ENCODE measurements around the gene B3GALNT1.

- no peak for TF ChIP-seq POLR2A (IDR thresholded peaks at IDR 0.05; ENCODE audit: low read length)
- TF ChIP-seq KDM5A (IDR thresholded peaks at IDR 0.05) = no peak
- TF ChIP-seq MAZ (IDR thresholded peaks at IDR 0.05; ENCODE audit: borderline replicate concordance, low read depth, low read length) = no peak
- TF ChIP-seq, protein P1, sequence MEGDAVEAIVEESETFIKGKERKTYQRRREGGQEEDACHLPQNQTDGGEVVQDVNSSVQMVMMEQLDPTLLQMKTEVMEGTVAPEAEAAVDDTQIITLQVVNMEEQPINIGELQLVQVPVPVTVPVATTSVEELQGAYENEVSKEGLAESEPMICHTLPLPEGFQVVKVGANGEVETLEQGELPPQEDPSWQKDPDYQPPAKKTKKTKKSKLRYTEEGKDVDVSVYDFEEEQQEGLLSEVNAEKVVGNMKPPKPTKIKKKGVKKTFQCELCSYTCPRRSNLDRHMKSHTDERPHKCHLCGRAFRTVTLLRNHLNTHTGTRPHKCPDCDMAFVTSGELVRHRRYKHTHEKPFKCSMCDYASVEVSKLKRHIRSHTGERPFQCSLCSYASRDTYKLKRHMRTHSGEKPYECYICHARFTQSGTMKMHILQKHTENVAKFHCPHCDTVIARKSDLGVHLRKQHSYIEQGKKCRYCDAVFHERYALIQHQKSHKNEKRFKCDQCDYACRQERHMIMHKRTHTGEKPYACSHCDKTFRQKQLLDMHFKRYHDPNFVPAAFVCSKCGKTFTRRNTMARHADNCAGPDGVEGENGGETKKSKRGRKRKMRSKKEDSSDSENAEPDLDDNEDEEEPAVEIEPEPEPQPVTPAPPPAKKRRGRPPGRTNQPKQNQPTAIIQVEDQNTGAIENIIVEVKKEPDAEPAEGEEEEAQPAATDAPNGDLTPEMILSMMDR (IDR thresholded peaks at IDR 0.05) = no peak
- no peak for TF ChIP-seq HOXA7 (CRISPR knock-in tag; IDR thresholded peaks at IDR 0.05)
- no peak for TF ChIP-seq KDM1A (IDR thresholded peaks at IDR 0.05; ENCODE audit: low read depth)
- no peak for TF ChIP-seq REST (IDR thresholded peaks at IDR 0.05)
- no peak for TF ChIP-seq RAD21 (conservative IDR thresholded peaks at IDR 0.05 in 1 of 2, IDR thresholded peaks at IDR 0.05 in 1 of 2)
Measured at GRCh38 chr3:161050935-161051334, 54.2 kb downstream of the B3GALNT1 start.

All from A549 (cell line).